ELR (cell line): ENCODE measurements around the gene SRD5A1.

ENCODE experiments used
- DNase-seq: peaks from one replicate; pipeline ENCODE4 v3.0.0-alpha.2; 2015; ENCODE audit warnings: low read depth

The SRD5A1 gene

GRCh38 chr5:6604341-6604740, 28.9 kb upstream of the SRD5A1 start:
- DNase-seq, result no peak

- DNase-seq, result no peak
Measured at GRCh38 chr5:6604946-6605345, 28.3 kb upstream of the SRD5A1 start.

GRCh38 chr5:6606884-6607558, 26.2 kb upstream of the SRD5A1 start:
- DNase-seq, result no peak

- DNase-seq, result no peak
Measured at GRCh38 chr5:6607559-6607936, 25.7 kb upstream of the SRD5A1 start.

GRCh38 chr5:6608016-6608415, 25.2 kb upstream of the SRD5A1 start:
- DNase-seq, result no peak

GRCh38 chr5:6611334-6612256, 21.6 kb upstream of the SRD5A1 start:
- no peak for DNase-seq

GRCh38 chr5:6615034-6615815, 18.0 kb upstream of the SRD5A1 start:
- no peak for DNase-seq

- no peak for DNase-seq
Measured at GRCh38 chr5:6616632-6617031, 16.6 kb upstream of the SRD5A1 start.

- no peak for DNase-seq
Measured at GRCh38 chr5:6623228-6623627, 10.0 kb upstream of the SRD5A1 start.

GRCh38 chr5:6623941-6624340, 9.3 kb upstream of the SRD5A1 start:
- DNase-seq, result no peak

- no peak for DNase-seq
Measured at GRCh38 chr5:6626508-6626907, 6.7 kb upstream of the SRD5A1 start.

GRCh38 chr5:6631441-6631840, 1.8 kb upstream of the SRD5A1 start:
- DNase-seq, result peak; percentile 46

GRCh38 chr5:6632324-6632887, 834 bp upstream of the SRD5A1 start:
- DNase-seq, result peak; percentile 49

GRCh38 chr5:6633469-6634245, 417 bp downstream of the SRD5A1 start:
- peak; percentile 56 for DNase-seq

- peak; percentile 32 for DNase-seq
Measured at GRCh38 chr5:6634306-6634705, 1.1 kb downstream of the SRD5A1 start.

- peak; percentile 43 for DNase-seq
Measured at GRCh38 chr5:6634788-6635430, 1.7 kb downstream of the SRD5A1 start.

GRCh38 chr5:6636293-6636692, 3.1 kb downstream of the SRD5A1 start:
- no peak for DNase-seq

GRCh38 chr5:6637022-6637421, 3.8 kb downstream of the SRD5A1 start:
- DNase-seq, result no peak

- no peak for DNase-seq
Measured at GRCh38 chr5:6637590-6637989, 4.3 kb downstream of the SRD5A1 start.

- DNase-seq, result no peak
Measured at GRCh38 chr5:6638236-6638635, 5.0 kb downstream of the SRD5A1 start.

GRCh38 chr5:6642655-6643054, 9.4 kb downstream of the SRD5A1 start:
- no peak for DNase-seq
